Esophagus squamous epithelium (tissue), 5 donors: ENCODE measurements around the gene VKORC1. TPM values are rescaled to one million over a fixed set of nuclear protein-coding genes. Genes with fewer than 3 reads are reported as not detected.

Source experiments
- DNase-seq: peaks from one replicate; lab custom pipeline; 2025; lab: John Stamatoyannopoulos, UW
- H3K27ac ChIP-seq, 4 donors: fragments of 200-600 bp; sonication (generic); one replicate each; pipeline ENCODE4 v1.5.1; 2016 to 2019; ENCODE audit warnings: mild to moderate bottlenecking in 1 of 4
- H3K27me3 ChIP-seq, 4 donors: fragments of 200-600 bp; sonication (generic); 1 replicate in 3 of 4; 2 replicates in 1 of 4; pipeline versions ENCODE4 v1.5.1 to v1.6.0; 2017 to 2021; ENCODE audit warnings: antibody characterized with exemption in 1 of 4
- H3K36me3 ChIP-seq, 3 donors: fragments of 200-600 bp; sonication (generic); one replicate each; pipeline ENCODE4 v1.5.1; 2016 to 2019
- H3K4me1 ChIP-seq, 3 donors: fragments of 200-600 bp; sonication (generic); one replicate each; pipeline ENCODE4 v1.5.1; 2017 to 2019
- H3K4me3 ChIP-seq, 4 donors: fragments of 200-600 bp; sonication (generic); 1 replicate in 3 of 4; 2 replicates in 1 of 4; pipeline ENCODE4 v1.5.1; 2016 to 2019; ENCODE audit warnings: mild to moderate bottlenecking in 2 of 4, moderate library complexity in 1 of 4
- H3K9me3 ChIP-seq, 3 donors: fragments of 200-600 bp; sonication (generic); one replicate each; pipeline ENCODE4 v1.5.1; 2016 to 2019
- CTCF ChIP-seq, 6 experiments: fragments of 450-650 bp in 4 of 6; fragments of 200-600 bp in 2 of 6; sonication (generic) in 2 of 6; IDR thresholded peaks; one replicate each; pipeline ENCODE4 v1.5.1; 2016 to 2019; ENCODE audit warnings: antibody characterized with exemption in 6 of 6, mild to moderate bottlenecking in 4 of 6, moderate library complexity in 4 of 6
- POLR2A ChIP-seq, 4 donors: fragments of 450-650 bp; IDR thresholded peaks; one replicate each; pipeline ENCODE4 v1.6.1; 2017; ENCODE audit warnings: antibody characterized with exemption in 4 of 4, mild to moderate bottlenecking in 4 of 4, moderate library complexity in 3 of 4
- WGBS, 2 donors: methylation state at CpG; one replicate each; pipeline ENCODE4 v1.1.5; 2018; 5-methylcytosine and 5-hydroxymethylcytosine counted together
- intact Hi-C: fragments of 100-400 bp; cut with DNase I; formaldehyde crosslinking; loops from one replicate; pipeline ENCODE4 v1.15.0; 2022
- total RNA-seq, 4 donors: library from RNA; depleted of rRNA; stranded (reverse); fragments of >200 nt; gene quantifications; one replicate each; pipeline ENCODE4 v1.1.0, GENCODE V29; 2016
- donor health status: DM: yes; HTN: yes; CAD: no.

The VKORC1 gene
- total RNA-seq, 4 donors from 2014 or later: 27.6 to 56.6 (median 44.0) TPM

GRCh38 chr16:31081428-31082351, 12.9 kb downstream of the VKORC1 start:
- no peaks in the 10 kb centered on the region for H3K27me3 ChIP-seq
- DNase-seq: no peak
- no peak for TF ChIP-seq POLR2A (IDR thresholded peaks at IDR 0.05)
- TF ChIP-seq CTCF (IDR thresholded peaks at IDR 0.05): no peak
- no peak overlapping the region for H3K4me3 ChIP-seq
- H3K9me3 ChIP-seq: no peaks in the 10 kb centered on the region
- peaks cover 0 to 16% (median 2%) of the 10 kb centered on the region in 3 donors for H3K4me1 ChIP-seq
- WGBS, 2 donors: 67 to 83% methylated on average over 10 to 11 of the region's 26 CpGs
- peaks cover 31 to 98% (median 52%) of the 10 kb centered on the region in 3 donors for H3K36me3 ChIP-seq
- intact Hi-C loops: no loop called here
- H3K27ac ChIP-seq: no peak overlapping the region

- TF ChIP-seq POLR2A (IDR thresholded peaks at IDR 0.05) (no peak), CTCF (IDR thresholded peaks at IDR 0.05) (no peak)
- DNase-seq: no peak
- intact Hi-C loops: no loop called here
- Histone ChIP-seq H3K9me3 (no peaks in the 10 kb centered on the region), H3K27me3 (no peaks in the 10 kb centered on the region), H3K4me1 (peaks cover 2 to 22% (median 3%) of the 10 kb centered on the region in 3 donors), H3K27ac (no peak overlapping the region), H3K36me3 (peaks cover 33 to 98% (median 57%) of the 10 kb centered on the region in 3 donors), H3K4me3 (no peak overlapping the region)
- 86% methylated on average over 9 of the region's 13 CpGs; no CpG with 5 or more reads in 1 of the 2 donors for WGBS, 2 donors
Observed at GRCh38 chr16:31080756-31081419, 13.7 kb downstream of the VKORC1 start.

- DNase-seq: no peak
- H3K4me3 ChIP-seq: no peak overlapping the region
- TF ChIP-seq CTCF (IDR thresholded peaks at IDR 0.05) (no peak), POLR2A (IDR thresholded peaks at IDR 0.05) (no peak)
- H3K27ac ChIP-seq: no peak overlapping the region
- H3K4me1 ChIP-seq: peaks cover 6 to 30% (median 7%) of the 10 kb centered on the region in 3 donors
- peaks cover 33 to 90% (median 57%) of the 10 kb centered on the region in 3 donors for H3K36me3 ChIP-seq
- intact Hi-C loops: no loop called here
- H3K27me3 ChIP-seq: no peaks in the 10 kb centered on the region
- no peaks in the 10 kb centered on the region for H3K9me3 ChIP-seq
- WGBS, 2 donors: 92% methylated on average over 2 of the region's 40 CpGs; no CpG with 5 or more reads in 1 of the 2 donors
Observed at GRCh38 chr16:31080035-31080629, 14.5 kb downstream of the VKORC1 start.

- Histone ChIP-seq H3K4me3 (no peak overlapping the region), H3K4me1 (peaks cover 10 to 37% (median 11%) of the 10 kb centered on the region in 3 donors), H3K27ac (no peak overlapping the region), H3K9me3 (no peaks in the 10 kb centered on the region), H3K36me3 (peaks cover 33 to 83% (median 57%) of the 10 kb centered on the region in 3 donors), H3K27me3 (no peaks in the 10 kb centered on the region)
- intact Hi-C loops: no loop called here
- WGBS, 2 donors: 68 to 93% methylated on average over 3 to 6 of the region's 13 CpGs
- TF ChIP-seq CTCF (IDR thresholded peaks at IDR 0.05) (no peak), POLR2A (IDR thresholded peaks at IDR 0.05) (no peak)
- DNase-seq: no peak
Observed at GRCh38 chr16:31079342-31079944, 15.2 kb downstream of the VKORC1 start.
